HL-60 (cell line): ENCODE data around the gene MYPN.
"Not testable (repeated sequence)": the region's sequence is repeated elsewhere in the genome, so short reads cannot be mapped to it uniquely, and the experiment has no call there.

Experiments
- POLR2AphosphoS5 ChIP-seq: IDR thresholded peaks from 2 replicates; pipeline ENCODE4 v1.6.1; 2012; ENCODE audit warnings: low read depth
- TF ChIP-seq, protein P1 (sequence below): IDR thresholded peaks from one replicate; pipeline ENCODE4 v1.5.1; 2011; ENCODE audit warnings: low read length, control low read depth, inconsistent platforms; ENCODE audit not compliant: insufficient read depth
- TF ChIP-seq, protein P2 (sequence below): IDR thresholded peaks from 2 replicates; pipeline ENCODE4 v1.6.1; 2012; ENCODE audit warnings: low read depth; ENCODE audit not compliant: insufficient replicate concordance

- TF ChIP-seq, protein P1, sequence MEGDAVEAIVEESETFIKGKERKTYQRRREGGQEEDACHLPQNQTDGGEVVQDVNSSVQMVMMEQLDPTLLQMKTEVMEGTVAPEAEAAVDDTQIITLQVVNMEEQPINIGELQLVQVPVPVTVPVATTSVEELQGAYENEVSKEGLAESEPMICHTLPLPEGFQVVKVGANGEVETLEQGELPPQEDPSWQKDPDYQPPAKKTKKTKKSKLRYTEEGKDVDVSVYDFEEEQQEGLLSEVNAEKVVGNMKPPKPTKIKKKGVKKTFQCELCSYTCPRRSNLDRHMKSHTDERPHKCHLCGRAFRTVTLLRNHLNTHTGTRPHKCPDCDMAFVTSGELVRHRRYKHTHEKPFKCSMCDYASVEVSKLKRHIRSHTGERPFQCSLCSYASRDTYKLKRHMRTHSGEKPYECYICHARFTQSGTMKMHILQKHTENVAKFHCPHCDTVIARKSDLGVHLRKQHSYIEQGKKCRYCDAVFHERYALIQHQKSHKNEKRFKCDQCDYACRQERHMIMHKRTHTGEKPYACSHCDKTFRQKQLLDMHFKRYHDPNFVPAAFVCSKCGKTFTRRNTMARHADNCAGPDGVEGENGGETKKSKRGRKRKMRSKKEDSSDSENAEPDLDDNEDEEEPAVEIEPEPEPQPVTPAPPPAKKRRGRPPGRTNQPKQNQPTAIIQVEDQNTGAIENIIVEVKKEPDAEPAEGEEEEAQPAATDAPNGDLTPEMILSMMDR: not testable (repeated sequence)
- TF ChIP-seq, protein P2, sequence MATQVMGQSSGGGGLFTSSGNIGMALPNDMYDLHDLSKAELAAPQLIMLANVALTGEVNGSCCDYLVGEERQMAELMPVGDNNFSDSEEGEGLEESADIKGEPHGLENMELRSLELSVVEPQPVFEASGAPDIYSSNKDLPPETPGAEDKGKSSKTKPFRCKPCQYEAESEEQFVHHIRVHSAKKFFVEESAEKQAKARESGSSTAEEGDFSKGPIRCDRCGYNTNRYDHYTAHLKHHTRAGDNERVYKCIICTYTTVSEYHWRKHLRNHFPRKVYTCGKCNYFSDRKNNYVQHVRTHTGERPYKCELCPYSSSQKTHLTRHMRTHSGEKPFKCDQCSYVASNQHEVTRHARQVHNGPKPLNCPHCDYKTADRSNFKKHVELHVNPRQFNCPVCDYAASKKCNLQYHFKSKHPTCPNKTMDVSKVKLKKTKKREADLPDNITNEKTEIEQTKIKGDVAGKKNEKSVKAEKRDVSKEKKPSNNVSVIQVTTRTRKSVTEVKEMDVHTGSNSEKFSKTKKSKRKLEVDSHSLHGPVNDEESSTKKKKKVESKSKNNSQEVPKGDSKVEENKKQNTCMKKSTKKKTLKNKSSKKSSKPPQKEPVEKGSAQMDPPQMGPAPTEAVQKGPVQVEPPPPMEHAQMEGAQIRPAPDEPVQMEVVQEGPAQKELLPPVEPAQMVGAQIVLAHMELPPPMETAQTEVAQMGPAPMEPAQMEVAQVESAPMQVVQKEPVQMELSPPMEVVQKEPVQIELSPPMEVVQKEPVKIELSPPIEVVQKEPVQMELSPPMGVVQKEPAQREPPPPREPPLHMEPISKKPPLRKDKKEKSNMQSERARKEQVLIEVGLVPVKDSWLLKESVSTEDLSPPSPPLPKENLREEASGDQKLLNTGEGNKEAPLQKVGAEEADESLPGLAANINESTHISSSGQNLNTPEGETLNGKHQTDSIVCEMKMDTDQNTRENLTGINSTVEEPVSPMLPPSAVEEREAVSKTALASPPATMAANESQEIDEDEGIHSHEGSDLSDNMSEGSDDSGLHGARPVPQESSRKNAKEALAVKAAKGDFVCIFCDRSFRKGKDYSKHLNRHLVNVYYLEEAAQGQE: not testable (repeated sequence)
- TF ChIP-seq POLR2AphosphoS5: not testable (repeated sequence)
Observed at GRCh38 chr10:68157522-68157921, 48.2 kb downstream of the MYPN start.
